ENCODE data around the gene SPOUT1.
"Not testable (repeated sequence)": the region's sequence is repeated elsewhere in the genome, so short reads cannot be mapped to it uniquely, and the experiment has no call there.

The SPOUT1 gene

GRCh38 chr9:128829477-128830251 lies at the start of gene SPOUT1:
SPOUT1 (minus strand) TSS chr9:128829794; CDS start chr9:128829780, 14 bp downstream.
- peak; percentile 82 for DNase-seq (ENCODE audit: low read depth)

GRCh38 chr9:128877852-128878251 lies 48.3 kb upstream of the SPOUT1 start:
- DNase-seq (ENCODE audit: low read depth) = no peak

- DNase-seq (ENCODE audit: low read depth) = not testable (repeated sequence)
These were observed 41.3 kb upstream of the SPOUT1 start for GRCh38 chr9:128870941-128871265.

- no peak for DNase-seq (ENCODE audit: low read depth)
These were observed 40.7 kb upstream of the SPOUT1 start for GRCh38 chr9:128870128-128870940.

GRCh38 chr9:128863647-128864046 lies 34.1 kb upstream of the SPOUT1 start:
- peak; percentile 84 for DNase-seq (ENCODE audit: low read depth)

- no peak for DNase-seq (ENCODE audit: low read depth)
These were observed 32.8 kb upstream of the SPOUT1 start for GRCh38 chr9:128862401-128862851.

GRCh38 chr9:128861501-128861900 lies 31.9 kb upstream of the SPOUT1 start:
- no peak for DNase-seq (ENCODE audit: low read depth)

- DNase-seq (ENCODE audit: low read depth) = no peak
These were observed 31.3 kb upstream of the SPOUT1 start for GRCh38 chr9:128860937-128861336.

- not testable (repeated sequence) for DNase-seq (ENCODE audit: low read depth)
These were observed 28.9 kb upstream of the SPOUT1 start for GRCh38 chr9:128858476-128858875.

GRCh38 chr9:128854454-128854853 lies 24.9 kb upstream of the SPOUT1 start:
- not testable (repeated sequence) for DNase-seq (ENCODE audit: low read depth)

GRCh38 chr9:128852646-128853045 lies 23.1 kb upstream of the SPOUT1 start:
- not testable (repeated sequence) for DNase-seq (ENCODE audit: low read depth)

GRCh38 chr9:128851779-128852600 lies 22.4 kb upstream of the SPOUT1 start:
- not testable (repeated sequence) for DNase-seq (ENCODE audit: low read depth)

GRCh38 chr9:128851024-128851423 lies 21.4 kb upstream of the SPOUT1 start:
- DNase-seq (ENCODE audit: low read depth) = not testable (repeated sequence)

- DNase-seq (ENCODE audit: low read depth) = no peak
These were observed 18.2 kb upstream of the SPOUT1 start for GRCh38 chr9:128847803-128848202.

- no peak for DNase-seq (ENCODE audit: low read depth)
These were observed 17.1 kb upstream of the SPOUT1 start for GRCh38 chr9:128846680-128847030.

- no peak for DNase-seq (ENCODE audit: low read depth)
These were observed 15.8 kb upstream of the SPOUT1 start for GRCh38 chr9:128845186-128845931.

- DNase-seq (ENCODE audit: low read depth) = not testable (repeated sequence)
These were observed 13.6 kb upstream of the SPOUT1 start for GRCh38 chr9:128843171-128843570.

GRCh38 chr9:128841694-128842492 lies 12.3 kb upstream of the SPOUT1 start:
- no peak for DNase-seq (ENCODE audit: low read depth)

GRCh38 chr9:128840524-128840923 lies 10.9 kb upstream of the SPOUT1 start:
- DNase-seq (ENCODE audit: low read depth) = no peak

GRCh38 chr9:128838338-128838737 lies 8.7 kb upstream of the SPOUT1 start:
- DNase-seq (ENCODE audit: low read depth) = no peak
